ENCODE data around the gene NTNG1. TPM values are rescaled to one million over a fixed set of nuclear protein-coding genes. Genes with fewer than 3 reads are reported as not detected.

Gene NTNG1
- total and polyA plus RNA-seq, 2 of the 8 experiments (the other 6 are each of a cell fraction or from before 2014, with no cell fraction given), result 1.2 to 4.1 TPM

- no peak overlapping the region for H3K9ac ChIP-seq (replicated peaks in 1 of 4; ENCODE audit: extremely low read depth in 1 of 4, low read depth in 3 of 4, low read length in 3 of 4)
- H3K56ac ChIP-seq (replicated peaks; ENCODE audit: insufficient read length, low read depth, low read length), result no peak overlapping the region
- H2BK15ac ChIP-seq (ENCODE audit: low read length), result no peak overlapping the region
- DNase-seq (ENCODE audit: low read depth in 1 of 2, low spot score in 2 of 2), result no peak
- H2AK5ac ChIP-seq (ENCODE audit: low read depth, low read length), result no peak overlapping the region
- H2BK20ac ChIP-seq (ENCODE audit: low read length), result no peak overlapping the region
- no peaks in the 10 kb centered on the region for H3K27me3 ChIP-seq (replicated peaks in 1 of 4; ENCODE audit: control insufficient read depth in 3 of 4, extremely low read depth in 1 of 4, insufficient read depth in 3 of 4, low read length in 3 of 4)
- no peak overlapping the region for H4K91ac ChIP-seq (replicated peaks; ENCODE audit: insufficient read length, low read length)
- no peak overlapping the region for H3K27ac ChIP-seq (ENCODE audit: low read depth, low read length)
- H3K23ac ChIP-seq (ENCODE audit: insufficient read length), result no peak overlapping the region
- WGBS, 2 experiments (ENCODE audit: extremely low coverage in 1 of 2, insufficient coverage in 1 of 2, insufficient read length in 1 of 2, insufficient replicate concordance in 2 of 2, low coverage in 1 of 2, low lambda C conversion rate in 2 of 2, missing lambda C conversion rate in 1 of 2), result 94% methylated on average over 2 of the region's 2 CpGs; no CpG with 5 or more reads in 1 of the 2 experiments
- no peak overlapping the region for H3K18ac ChIP-seq (ENCODE audit: extremely low read depth, low read length)
- H3K14ac ChIP-seq (ENCODE audit: insufficient read length), result no peak overlapping the region
- no peaks in the 10 kb centered on the region for H4K20me1 ChIP-seq (replicated peaks in 1 of 2; ENCODE audit: control insufficient read depth in 1 of 2, insufficient read depth in 2 of 2, low read length in 2 of 2)
- no peaks in the 10 kb centered on the region for H3K9me3 ChIP-seq (ENCODE audit: insufficient read depth in 2 of 2, low read depth in 1 of 2, low read length in 1 of 2)
- FAIRE-seq, result no peak
- no peak overlapping the region for H2AFZ ChIP-seq (ENCODE audit: low read length)
- ChIA-PET POLR2A (ENCODE audit: partially characterized antibody) (no interaction called here), CTCF (ENCODE audit: partially characterized antibody) (no interaction called here)
- no peak overlapping the region for H3K4me2 ChIP-seq (ENCODE audit: insufficient read depth in 1 of 2, low read depth in 2 of 2, low read length in 2 of 2)
- no peak overlapping the region for H2BK5ac ChIP-seq (ENCODE audit: low read depth, low read length)
- no peaks in the 10 kb centered on the region for H3K79me1 ChIP-seq (ENCODE audit: low read depth, low read length)
- H3K23me2 ChIP-seq (ENCODE audit: low read depth, low read length), result no peaks in the 10 kb centered on the region
- no peak overlapping the region for H3K4me3 ChIP-seq (ENCODE audit: extremely low read depth in 1 of 4, insufficient read depth in 2 of 4, low read depth in 3 of 4, low read length in 4 of 4)
- H3K36me3 ChIP-seq (ENCODE audit: control insufficient read depth in 2 of 4, insufficient read depth in 4 of 4, low read length in 3 of 4), result no peaks in the 10 kb centered on the region
- no peak overlapping the region for H2BK120ac ChIP-seq (replicated peaks; ENCODE audit: low read depth, low read length)
- H4K5ac ChIP-seq (ENCODE audit: insufficient read length, low read depth, low read length), result no peak overlapping the region
- no peak overlapping the region for H2BK12ac ChIP-seq (ENCODE audit: low read depth, low read length)
- no peaks in the 10 kb centered on the region for H3K4me1 ChIP-seq (replicated peaks in 1 of 4; ENCODE audit: control insufficient read depth in 3 of 4, insufficient read depth in 4 of 4, low read length in 3 of 4)
- H3K79me2 ChIP-seq (ENCODE audit: control insufficient read depth in 1 of 2, insufficient read depth in 2 of 2, low read length in 2 of 2), result no peaks in the 10 kb centered on the region
- H4K8ac ChIP-seq (ENCODE audit: extremely low read depth, insufficient read depth, low read length), result no peak overlapping the region
- no peak overlapping the region for H3K4ac ChIP-seq (replicated peaks; ENCODE audit: insufficient read length, low read depth, low read length)
- TF ChIP-seq CTBP2 (IDR thresholded peaks at IDR 0.05; ENCODE audit: borderline replicate concordance, insufficient read depth, insufficient read length, low read length) (no peak), SP2 (IDR thresholded peaks at IDR 0.05; ENCODE audit: low read length) (no peak), YY1 (IDR thresholded peaks at IDR 0.05; ENCODE audit: low read depth, low read length) (no peak)
These were observed 16.1 kb upstream of the NTNG1 start for GRCh38 chr1:107124694-107125093.
